8988T (cell line): ENCODE results near the gene TMPRSS11B.
"Not testable (repeated sequence)": the region's sequence is repeated elsewhere in the genome, so short reads cannot be mapped to it uniquely, and the experiment has no call there.

Experiments used
- DNase-seq: peaks from one replicate; pipeline ENCODE4 v3.0.0; 2011

Gene TMPRSS11B, protein sequence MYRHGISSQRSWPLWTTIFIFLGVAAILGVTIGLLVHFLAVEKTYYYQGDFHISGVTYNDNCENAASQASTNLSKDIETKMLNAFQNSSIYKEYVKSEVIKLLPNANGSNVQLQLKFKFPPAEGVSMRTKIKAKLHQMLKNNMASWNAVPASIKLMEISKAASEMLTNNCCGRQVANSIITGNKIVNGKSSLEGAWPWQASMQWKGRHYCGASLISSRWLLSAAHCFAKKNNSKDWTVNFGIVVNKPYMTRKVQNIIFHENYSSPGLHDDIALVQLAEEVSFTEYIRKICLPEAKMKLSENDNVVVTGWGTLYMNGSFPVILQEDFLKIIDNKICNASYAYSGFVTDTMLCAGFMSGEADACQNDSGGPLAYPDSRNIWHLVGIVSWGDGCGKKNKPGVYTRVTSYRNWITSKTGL

DNA sequence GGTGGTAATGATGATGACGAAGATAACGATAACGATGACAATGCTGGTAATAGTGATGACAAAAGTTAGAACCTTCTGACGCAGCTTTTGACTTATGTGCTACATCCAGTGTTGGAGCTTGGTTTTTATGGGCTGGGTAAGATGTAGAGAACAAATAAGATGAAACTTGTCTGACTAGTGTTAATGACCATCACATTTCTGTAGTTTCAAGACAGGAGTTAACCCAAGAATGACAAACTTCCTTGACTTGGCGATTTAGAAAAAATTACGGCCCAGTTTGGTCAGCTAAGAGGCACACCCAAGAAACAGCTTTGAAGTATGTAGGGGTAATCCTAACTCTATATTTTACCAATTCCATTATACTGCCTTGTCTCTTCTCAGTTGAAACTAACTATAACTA lies at the start of gene TMPRSS11B:
TMPRSS11B (minus strand) TSS at position 101 of the 400 bp plus-strand sequence. CDS start 136 bp downstream, outside the sequence.
- no peak for DNase-seq

DNA sequence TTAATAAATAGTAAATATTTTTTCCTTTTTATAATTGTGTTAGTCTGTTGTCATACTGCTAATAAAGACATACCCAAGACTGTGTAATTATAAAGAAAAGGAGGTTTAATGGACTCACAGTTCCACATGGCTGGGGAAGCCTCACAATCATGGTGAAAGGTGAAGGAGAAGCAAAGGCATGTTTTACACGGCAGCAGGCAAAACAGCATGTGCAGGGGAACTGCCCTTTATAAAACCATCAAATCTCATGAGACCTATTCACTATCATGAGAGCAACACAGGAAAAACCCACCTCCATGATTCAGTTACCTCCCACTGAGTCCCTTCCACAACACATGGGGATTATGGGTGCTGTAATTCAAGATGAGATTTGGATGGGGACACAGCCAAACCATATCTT lies 45.8 kb upstream of the TMPRSS11B start:
- no peak for DNase-seq

DNA sequence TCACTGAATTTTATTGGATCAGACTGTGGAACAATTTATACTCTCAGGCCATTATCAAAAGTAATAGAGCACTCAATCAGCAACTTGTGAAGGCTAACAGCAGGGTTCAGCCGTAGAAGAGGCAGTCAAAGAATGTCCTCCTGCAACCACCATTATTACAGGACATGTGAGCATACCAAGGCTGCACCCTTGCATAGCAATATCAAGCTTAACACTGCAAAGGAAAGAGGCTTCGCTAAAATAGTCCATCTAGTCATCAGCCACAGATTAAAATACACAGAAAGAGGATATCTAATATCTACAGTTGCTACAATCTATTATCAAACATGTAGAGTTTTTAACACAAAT lies 42.9 kb upstream of the TMPRSS11B start:
- no peak for DNase-seq

DNA sequence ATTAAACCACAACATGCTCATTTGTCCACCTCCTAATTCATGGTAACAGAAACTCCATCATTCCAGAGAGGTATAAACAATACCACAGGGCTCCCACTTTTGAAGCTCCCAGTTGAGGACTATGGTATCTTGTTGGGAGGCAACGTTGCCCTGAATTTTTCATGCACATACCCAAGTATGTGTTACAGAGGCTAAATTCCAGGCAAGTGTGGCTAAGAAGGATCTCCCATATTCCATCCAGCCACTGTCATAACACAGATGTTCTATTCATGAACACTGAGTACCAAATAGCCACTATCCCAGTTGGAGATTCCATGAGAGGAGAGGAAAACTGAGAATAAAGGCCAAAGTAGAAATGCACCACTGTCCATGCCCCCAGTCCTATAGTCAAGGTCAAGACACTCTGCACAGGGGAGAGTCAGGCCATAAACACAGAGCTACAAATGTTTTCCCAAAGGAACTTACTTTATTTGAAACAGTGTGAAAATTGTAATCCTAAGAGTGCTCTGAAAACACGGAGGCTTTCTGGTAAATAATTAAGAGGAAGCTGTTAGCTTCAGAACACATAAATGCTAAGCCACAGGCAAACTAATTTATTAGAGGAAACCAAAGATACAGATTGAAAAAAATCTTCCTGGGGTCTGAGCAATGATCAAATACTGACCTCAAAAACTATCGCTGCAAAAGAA lies 42.4 kb upstream of the TMPRSS11B start:
- DNase-seq: no peak

DNA sequence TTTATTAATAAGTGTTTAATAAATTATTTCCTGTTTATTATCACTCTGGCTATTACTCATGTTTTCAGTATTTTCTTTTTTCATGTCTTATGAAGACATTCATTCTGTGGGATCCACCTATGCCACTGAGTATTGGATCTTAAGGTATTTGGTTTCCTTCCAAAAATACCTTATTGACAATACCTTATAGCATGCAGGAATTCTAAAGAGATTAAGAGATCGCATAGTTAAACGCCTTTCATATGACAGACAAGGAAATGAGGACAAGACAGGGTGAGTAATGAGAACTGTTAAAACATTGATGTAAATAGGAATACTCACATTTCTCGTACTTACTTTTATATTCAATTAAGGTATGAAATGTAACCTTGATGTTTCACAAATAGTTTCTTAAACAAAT lies 38.2 kb upstream of the TMPRSS11B start:
- no peak for DNase-seq

DNA sequence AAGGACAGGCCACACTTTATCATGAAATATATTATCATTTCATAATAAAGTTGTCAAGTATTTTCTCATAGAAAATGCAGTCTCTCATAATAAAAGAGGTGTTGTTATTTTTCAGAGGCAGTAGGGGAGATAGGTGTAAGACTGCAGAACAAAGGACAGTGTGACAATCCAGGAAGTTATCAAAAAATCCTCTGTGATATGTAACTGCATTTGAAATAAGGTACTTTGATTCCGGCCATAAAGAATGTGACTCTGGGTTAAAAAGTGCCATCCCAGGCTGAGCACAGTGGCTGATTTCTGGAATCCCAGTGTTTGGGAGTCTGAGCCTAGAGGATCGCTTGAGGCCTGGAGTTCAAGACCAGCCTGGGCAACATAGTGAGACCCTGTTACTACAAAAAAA lies 37.6 kb upstream of the TMPRSS11B start:
- no peak for DNase-seq

DNA sequence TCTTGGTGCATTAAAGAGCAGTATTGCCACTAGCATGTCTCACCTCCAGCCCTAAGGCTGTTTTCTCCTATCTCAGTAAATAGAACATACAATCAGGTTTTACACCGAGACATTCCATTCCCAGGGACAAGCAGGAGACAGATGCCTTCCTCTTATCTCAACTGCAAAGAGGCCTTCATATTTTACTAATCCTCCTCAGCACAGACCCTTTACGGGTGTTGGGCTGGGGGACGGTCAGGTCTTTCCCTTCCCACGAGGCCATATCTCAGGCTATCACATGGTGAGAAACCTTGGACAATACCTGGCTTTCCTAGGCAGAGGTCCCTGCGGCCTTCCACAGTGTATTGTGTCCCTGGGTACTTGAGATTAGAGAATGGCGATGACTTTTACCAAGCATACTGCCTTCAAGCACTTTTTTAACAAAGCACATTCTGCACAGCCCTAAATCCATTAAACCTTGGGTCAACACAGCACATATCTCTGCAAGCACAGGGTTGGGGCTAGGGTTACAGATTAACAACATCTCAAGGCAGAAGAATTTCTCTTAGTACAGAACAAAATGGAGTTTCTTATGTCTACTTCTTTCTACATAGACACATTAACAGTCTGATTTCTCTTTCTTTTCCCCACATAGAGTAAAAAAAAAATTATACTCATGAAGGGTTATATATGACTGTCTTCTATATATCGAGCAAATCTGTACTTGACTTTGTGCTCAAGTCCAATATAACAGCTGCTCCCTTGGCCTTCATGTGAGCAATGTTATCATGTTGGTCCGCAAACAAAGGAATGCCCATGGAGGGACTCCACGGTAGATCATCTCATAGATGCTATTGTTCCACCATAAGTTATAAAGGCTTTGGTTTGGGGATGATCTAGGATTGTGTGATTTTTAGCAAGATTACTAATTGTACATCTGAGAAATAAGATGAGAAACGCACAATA lies 36.6 kb upstream of the TMPRSS11B start:
- DNase-seq: not testable (repeated sequence)

DNA sequence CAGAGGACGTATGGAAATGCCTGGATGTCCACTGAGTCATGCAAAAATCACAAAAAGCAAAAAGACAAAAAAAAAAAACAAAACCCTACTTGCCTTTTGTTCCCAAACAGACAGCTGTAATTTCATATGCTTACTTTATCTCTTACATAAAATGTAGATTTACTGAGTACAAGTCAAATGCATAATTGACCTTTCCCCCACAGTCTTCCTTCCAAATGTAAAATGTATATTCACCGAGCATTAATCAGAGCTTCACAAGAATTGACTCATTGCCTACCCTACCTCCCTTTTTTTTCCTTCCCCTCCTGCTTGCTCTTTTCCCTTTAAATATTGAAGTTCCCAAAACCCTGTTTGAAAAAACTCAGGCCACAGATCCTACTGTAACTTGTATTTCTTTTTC lies 32.5 kb upstream of the TMPRSS11B start:
- no peak for DNase-seq

DNA sequence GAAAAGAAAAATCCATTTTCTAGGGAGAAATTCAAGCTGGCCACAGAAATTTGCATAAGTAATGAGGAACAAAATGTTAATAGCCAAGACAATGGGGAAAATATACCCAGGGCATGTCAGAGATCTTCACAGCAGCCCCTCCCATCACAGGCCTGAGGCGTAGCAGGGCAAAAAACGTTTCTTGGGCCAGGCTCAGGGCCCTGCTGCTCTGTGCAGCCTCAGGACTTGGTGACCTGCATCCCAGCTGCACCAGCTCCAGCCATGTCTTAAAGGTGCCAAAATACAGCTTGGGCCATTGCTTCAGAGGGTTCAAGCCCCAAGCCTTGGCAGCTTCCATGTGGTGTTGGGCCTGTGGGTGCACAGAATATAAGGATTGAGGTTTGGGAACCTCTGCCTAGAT lies 32.1 kb upstream of the TMPRSS11B start:
- DNase-seq: no peak

DNA sequence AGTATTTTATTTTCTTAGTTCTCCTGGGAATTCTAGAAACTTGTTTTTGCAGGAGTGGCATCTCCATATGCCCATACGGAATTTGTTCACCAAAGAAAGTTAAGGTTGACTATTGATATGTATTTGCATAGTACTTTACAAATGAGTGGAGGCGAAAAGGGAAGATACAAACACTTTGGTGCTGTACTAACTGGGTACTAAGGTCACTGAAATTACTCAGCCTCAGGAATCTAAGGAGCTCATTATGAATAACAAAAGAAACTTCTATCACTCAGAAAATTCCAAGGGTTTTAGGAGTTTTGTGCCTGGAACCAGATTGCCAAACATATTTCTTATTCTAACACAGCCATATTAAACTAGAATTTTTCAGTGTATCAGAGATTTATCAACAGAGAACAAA lies 27.4 kb upstream of the TMPRSS11B start:
- no peak for DNase-seq

DNA sequence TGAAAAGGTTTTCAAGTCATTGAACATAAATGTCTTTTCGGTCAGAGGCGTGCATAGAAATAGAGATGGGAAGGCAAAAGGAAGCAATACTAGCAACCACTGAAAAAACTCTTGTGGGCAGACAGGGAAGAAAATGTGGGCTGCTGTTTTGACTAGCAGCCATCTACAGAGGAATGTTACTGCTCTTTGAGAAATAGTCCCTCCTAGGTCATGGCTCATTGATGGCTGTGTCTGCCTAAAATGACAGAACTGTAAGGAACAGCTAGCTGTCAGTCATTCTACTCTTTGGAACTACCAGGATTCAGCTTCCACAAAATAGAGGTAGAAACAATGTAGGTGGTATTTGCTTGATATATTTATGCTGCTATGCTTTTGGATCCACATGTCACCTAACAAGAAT lies 26.9 kb upstream of the TMPRSS11B start:
- no peak for DNase-seq

DNA sequence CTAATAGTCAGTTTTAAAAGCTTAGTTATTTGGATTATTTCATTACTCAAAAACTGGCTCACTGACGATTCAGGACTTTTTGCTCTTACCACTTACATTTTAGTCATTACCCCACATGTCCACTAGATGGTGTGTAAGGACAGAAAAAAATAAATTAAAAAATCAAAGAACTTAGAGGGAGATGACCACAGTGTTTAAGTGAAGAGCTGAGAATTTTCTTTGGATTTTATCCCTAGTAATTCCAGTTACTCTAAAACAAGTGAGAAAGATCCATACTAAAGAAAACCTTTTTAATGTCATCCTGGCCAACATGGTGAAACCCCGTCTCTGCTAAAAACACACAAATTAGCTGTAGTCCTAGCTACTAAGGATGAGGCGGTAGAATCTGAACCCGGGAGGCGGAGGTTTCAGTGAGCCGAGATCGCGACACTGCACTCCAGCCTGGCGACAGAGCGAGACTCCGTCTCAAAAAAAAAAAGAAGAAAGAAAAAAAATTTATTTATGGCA lies 26.4 kb upstream of the TMPRSS11B start:
- DNase-seq: no peak

DNA sequence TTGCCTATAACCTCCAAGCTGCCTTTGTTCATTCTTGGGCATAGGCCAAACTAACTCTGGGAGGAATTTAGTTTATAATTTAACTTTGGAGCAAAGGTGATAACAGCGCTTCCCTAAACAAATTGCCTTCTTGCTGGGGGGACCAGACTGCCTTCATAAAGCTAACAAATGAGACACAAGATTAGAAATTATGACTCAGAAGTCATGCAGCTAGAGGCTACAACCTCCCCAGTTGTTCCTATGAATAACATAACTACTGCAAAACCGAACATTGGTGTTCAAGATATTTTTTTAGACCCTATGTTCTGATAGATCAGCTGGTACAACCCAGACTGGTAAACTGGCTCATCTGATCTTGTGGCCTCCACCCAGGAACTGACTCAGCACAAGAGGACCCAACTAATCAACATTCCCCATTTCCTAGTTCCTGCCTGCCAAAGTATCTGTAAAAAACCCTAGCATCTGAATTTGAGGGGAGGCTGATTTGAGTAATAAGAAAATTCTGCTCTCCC lies 22.0 kb upstream of the TMPRSS11B start:
- DNase-seq: no peak

DNA sequence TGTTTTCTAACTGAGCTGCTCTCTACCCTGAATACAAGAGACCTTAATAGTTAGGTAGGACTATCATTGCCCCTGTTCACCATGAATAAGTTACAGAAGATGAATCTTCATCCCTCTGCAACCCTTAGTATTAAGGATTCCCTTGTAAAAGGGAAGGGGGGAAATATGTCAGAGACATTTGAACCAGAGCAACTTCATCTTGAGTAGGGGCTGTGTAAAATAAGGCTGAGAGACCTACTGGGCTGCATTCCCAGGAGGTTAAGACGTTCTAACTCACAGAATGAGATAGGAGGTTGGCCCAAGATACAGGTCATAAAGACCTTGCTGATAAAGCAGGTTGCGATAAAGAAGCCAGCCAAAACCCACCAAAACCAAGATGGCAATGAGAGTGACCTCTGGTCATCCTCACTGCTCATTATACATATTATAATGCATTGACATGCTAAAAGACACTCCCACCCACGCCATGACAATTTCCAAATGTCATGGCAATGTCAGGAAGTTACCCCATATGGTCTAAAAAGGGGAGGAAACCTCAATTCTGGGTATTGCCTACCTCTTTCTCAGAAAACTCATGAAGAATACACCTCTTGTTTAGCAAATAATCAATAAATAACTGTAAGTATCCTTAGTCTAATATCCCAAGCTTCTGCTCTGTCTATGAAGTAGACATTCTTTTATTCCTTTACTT lies 19.5 kb upstream of the TMPRSS11B start:
- no peak for DNase-seq

DNA sequence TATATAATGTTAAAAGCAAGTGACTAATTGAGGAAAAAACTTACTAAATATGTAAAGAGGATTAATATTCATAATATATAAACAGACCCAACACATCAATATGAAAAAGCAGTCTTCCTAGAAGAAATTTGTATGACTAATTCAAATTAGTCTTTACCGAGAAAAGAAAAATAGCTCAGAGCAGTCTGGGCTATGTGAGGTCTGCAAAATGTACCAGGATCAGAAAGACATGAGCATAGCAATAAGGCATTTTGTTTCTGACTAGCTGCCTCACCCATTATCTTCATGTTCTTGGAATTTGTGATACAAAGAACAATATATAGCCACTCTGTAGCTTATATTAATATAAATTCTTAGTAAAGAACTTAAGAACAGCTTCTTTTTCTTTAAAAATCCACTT lies 13.7 kb upstream of the TMPRSS11B start:
- no peak for DNase-seq

DNA sequence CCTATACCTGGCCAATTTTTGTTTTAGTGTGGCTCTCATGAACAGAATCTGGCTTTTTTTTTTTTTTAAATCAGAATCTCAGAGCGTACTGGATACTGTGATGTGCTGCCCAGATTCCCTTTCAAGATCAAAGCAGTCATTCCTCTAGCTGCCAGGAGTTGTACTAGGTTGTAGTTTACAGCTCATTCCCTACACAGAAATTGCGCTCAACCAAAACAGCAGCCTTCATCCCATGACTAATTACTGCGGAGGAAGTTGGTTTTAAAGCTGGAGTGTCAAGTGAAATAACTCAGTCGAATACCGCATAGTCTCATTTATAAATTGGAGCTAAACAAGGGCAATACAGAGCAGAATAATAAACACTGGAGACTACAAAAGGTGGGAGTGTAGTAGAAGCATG lies 12.2 kb upstream of the TMPRSS11B start:
- DNase-seq: no peak

DNA sequence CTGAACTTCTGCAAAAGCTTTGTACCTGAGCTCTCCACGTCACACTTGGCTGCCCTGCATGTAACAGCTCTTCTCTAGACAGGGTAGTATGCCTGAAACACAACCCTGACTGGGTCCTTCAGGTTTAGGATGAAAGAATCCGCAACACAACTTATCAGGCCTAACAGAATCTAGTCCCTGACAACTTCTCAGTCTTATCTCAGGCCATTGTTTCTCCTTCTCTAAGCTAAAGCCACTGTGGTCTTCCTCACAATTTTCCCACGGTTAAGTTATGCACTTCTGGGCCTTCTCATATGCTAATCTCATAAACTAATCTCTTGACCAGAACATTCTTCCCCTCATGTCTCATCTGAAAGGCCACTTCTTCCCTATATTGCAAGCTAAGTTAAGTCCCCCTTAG lies 10.8 kb upstream of the TMPRSS11B start:
- DNase-seq: no peak

DNA sequence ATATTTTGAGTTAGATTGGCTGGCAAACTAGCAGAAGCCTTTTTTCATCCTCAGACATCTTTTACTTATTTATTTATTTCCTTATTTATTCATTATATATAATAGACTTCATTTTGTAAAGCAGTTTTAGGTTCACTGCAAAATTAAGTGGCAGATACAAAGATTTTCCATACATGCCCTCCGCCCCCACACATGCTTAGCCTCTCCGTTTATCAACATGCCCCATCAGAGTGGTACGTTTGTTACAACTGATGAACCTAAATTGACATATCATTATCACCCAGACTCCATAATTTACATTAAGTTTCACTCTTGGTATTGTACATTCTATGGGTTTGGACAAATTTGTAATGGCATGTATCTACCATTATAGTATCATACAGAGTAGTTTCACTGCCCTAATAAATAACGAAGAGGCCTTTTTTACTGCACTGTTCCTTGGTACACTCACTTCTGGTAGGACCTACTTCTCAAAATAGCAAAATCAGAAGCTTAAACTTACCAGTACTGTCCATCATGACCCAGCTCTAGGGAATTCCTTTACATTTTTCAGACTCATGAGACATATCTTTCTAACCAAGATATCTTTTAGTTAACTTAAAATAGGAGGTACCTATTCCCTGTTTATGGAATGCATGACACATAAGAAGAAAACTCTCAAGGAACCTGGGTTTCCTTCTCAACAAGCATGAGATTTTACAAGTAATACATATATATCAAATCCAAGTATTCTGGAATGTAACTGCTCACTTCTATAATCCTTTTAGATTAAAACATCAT lies 4.8 kb upstream of the TMPRSS11B start:
- no peak for DNase-seq

DNA sequence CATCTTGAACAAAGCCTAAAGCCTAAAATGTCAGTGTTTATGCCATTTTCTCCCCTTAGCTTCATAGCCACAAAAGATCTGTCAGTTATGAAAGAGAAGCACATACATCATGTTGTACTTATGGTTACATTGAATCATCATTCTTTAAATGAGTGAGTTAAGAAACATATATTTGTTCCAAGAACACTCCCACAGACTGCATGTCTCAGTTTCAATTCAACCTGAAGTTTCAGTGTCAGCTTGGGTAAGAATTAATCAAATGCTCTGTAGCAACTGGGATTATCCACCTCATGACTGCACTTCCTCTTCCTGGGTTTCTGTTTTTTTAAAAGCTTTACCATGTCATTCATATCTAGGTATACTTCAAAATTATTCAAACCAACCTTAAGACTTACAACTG lies 3.9 kb upstream of the TMPRSS11B start:
- no peak for DNase-seq

DNA sequence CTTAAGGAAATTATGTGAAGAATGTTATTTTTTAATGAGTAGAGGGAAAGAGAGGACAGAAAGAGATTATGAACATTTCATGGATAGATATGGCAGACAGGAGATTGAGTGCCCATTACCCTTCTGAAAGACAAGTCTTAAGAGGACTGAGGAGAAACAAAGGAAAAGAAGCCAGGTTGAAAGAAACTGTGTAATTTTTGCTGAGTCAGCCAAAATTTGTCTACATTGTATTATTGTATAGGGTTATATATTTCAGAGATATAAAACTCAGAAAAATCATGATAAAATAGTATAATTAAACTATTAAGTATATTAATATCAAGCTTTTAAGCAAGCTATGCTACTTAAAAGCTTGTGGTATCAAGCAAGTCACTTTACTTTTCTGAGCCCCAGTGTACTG lies 4.9 kb downstream of the TMPRSS11B start:
- no peak for DNase-seq

DNA sequence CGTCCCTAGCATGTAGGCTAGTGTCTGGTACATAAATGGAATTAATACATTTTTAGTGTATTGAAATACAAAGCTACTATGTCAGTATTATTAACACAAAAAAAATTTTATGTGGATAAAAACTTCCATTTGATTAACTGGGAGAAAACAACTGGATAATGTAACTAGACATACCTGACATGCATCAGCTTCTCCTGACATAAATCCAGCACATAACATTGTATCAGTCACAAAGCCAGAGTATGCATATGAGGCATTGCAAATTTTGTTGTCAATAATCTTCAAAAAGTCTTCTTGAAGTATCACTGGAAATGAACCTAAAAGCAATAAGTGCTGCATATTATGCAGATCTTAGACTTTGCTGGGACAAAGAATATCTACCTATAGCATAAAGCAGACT lies 16.9 kb downstream of the TMPRSS11B start:
- no peak for DNase-seq

DNA sequence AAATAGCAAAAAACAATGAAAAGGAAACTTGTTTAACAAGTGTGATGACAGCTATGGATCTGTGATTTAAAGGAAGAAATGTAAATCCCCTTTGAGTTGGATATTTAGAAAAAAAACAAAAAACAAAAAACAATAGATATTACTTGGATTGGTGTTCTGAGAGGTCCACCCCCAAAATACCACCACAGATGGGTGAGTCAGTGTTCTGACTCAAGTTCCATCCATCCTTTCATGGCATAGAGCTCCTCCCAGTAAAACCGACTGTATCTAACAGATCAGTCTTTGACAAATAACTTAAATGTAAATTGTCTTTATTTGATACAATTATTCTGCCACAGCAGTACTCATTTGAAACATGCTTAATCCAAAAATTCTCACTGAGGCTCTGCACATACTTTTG lies 27.4 kb downstream of the TMPRSS11B start:
- no peak for DNase-seq
